ENCODE results near the gene PARP8. TPM values are rescaled to one million over a fixed set of nuclear protein-coding genes. Genes with fewer than 3 reads are reported as not detected.

PARP8 gene
- total and polyA plus RNA-seq, 2 of the 4 experiments (the other 2 are of a cell fraction): 6.9 to 8.2 TPM

GRCh38 chr5:50794812-50795211, 128.4 kb downstream of the PARP8 start:
- Histone ChIP-seq H3K56ac (ENCODE audit: extremely low read depth, insufficient read depth, low read length) (no peak overlapping the region), H3K14ac (replicated peaks; ENCODE audit: low read depth, low read length) (no peak overlapping the region), H3K4me2 (ENCODE audit: low read depth, low read length) (no peak overlapping the region), H3K27ac (ENCODE audit: insufficient read depth, low read length) (no peak overlapping the region), H4K8ac (ENCODE audit: low read depth in 2 of 2, low read length in 2 of 2) (no peak overlapping the region), H3K23ac (ENCODE audit: low read depth, low read length) (no peak overlapping the region), H4K5ac (ENCODE audit: low read depth, low read length) (no peak overlapping the region), H3K18ac (ENCODE audit: low read depth, low read length) (no peak overlapping the region), H4K20me1 (ENCODE audit: insufficient read depth, low read length) (no peaks in the 10 kb centered on the region), H3K9ac (ENCODE audit: low read depth, low read length) (no peak overlapping the region), H3K79me1 (ENCODE audit: low read depth in 1 of 2, low read length in 2 of 2) (no peaks in the 10 kb centered on the region), H2BK15ac (ENCODE audit: low read depth, low read length) (no peak overlapping the region), H3K27me3 (ENCODE audit: control insufficient read depth, insufficient read depth, low read length) (no peaks in the 10 kb centered on the region), H3K4ac (ENCODE audit: low read depth, low read length) (no peak overlapping the region), H3K4me1 (ENCODE audit: control insufficient read depth, insufficient read depth, low read length) (no peaks in the 10 kb centered on the region), H2BK20ac (ENCODE audit: low read depth, low read length) (no peak overlapping the region), H2AK5ac (ENCODE audit: low read depth, low read length) (no peak overlapping the region), H4K91ac (ENCODE audit: insufficient read depth, low read depth, low read length) (no peak overlapping the region), H2BK5ac (ENCODE audit: low read depth, low read length, poor library complexity, severe bottlenecking) (no peak overlapping the region), H3K4me3 (ENCODE audit: insufficient read depth, low read depth, low read length) (no peak overlapping the region), H3K9me1 (ENCODE audit: insufficient read depth, low read length) (no peaks in the 10 kb centered on the region), H2BK120ac (ENCODE audit: low read depth, low read length) (no peak overlapping the region), H3K9me3 (ENCODE audit: control insufficient read depth, insufficient read depth, low read length) (no peaks in the 10 kb centered on the region), H2AK9ac (replicated peaks; ENCODE audit: low read depth, low read length, poor library complexity) (no peak overlapping the region), H2AFZ (replicated peaks; ENCODE audit: low read length, poor library complexity) (no peak overlapping the region), H3K36me3 (ENCODE audit: control insufficient read depth, insufficient read depth, low read length) (peaks cover 6% of the 10 kb centered on the region)
- ATAC-seq (ENCODE audit: low read depth): no peak
- POLR2A ChIA-PET (ENCODE audit: unreplicated experiment): no interaction called here
- intact Hi-C loops (cut with micrococcal nuclease): no loop called here
- no peak for DNase-seq
- TF ChIP-seq MXI1 (IDR thresholded peaks at IDR 0.05; ENCODE audit: borderline replicate concordance, low read depth, low read length): no peak
- TF ChIP-seq MAZ (IDR thresholded peaks at IDR 0.05; ENCODE audit: borderline replicate concordance, low read depth, low read length): no peak
- TF ChIP-seq CEBPB (IDR thresholded peaks at IDR 0.05; ENCODE audit: low read depth, low read length): no peak
- TF ChIP-seq SMC3 (IDR thresholded peaks at IDR 0.05; ENCODE audit: low read depth, low read length): no peak
- TF ChIP-seq BHLHE40 (IDR thresholded peaks at IDR 0.05; ENCODE audit: low read depth, low read length): no peak
- no peak for TF ChIP-seq USF2 (IDR thresholded peaks at IDR 0.05; ENCODE audit: low read depth, low read length)
- no peak for TF ChIP-seq RAD21 (IDR thresholded peaks at IDR 0.05; ENCODE audit: low read length)
- no peak for TF ChIP-seq CHD1 (IDR thresholded peaks at IDR 0.05; ENCODE audit: low read depth, low read length)
- no peak for TF ChIP-seq NFE2L2 (IDR thresholded peaks at IDR 0.05; ENCODE audit: low read depth, low read length)
- no peak for TF ChIP-seq POLR2A (IDR thresholded peaks at IDR 0.05; ENCODE audit: low read depth, low read length)
- no peak for TF ChIP-seq ELK1 (IDR thresholded peaks at IDR 0.05; ENCODE audit: borderline replicate concordance, low read depth, low read length)
- no peak for TF ChIP-seq RFX5 (IDR thresholded peaks at IDR 0.05; ENCODE audit: low read depth, low read length)
- TF ChIP-seq MAFK (IDR thresholded peaks at IDR 0.05; ENCODE audit: low read depth, low read length): no peak
- no peak for TF ChIP-seq FOS (IDR thresholded peaks at IDR 0.05; ENCODE audit: low read depth, low read length)
- no peak for TF ChIP-seq RCOR1 (IDR thresholded peaks at IDR 0.05; ENCODE audit: insufficient replicate concordance, low read length)
- in situ Hi-C loops (cut with MboI; ENCODE audit: low sequenced_read_pairs): no loop called here
- CTCF ChIA-PET: no interaction called here
- dilution Hi-C loops (cut with HindIII; ENCODE audit: low sequenced_read_pairs, unreplicated experiment): no loop called here
- 74% methylated on average over 6 of the region's 12 CpGs; no CpG with 5 or more reads in 1 of the 2 experiments for WGBS, 2 experiments (ENCODE audit: extremely low coverage in 2 of 2, insufficient read length in 1 of 2)
- BruUV-seq (replicated peaks): no TSS peak

All from IMR-90 (cell line).